GM10266 (cell line): Measurements from ENCODE around the gene COL8A1.

Experiments
- DNase-seq: peaks from one replicate; pipeline ENCODE4 v3.0.0; 2012; ENCODE audit errors: extremely low spot score
- TF ChIP-seq, protein P1 (sequence below): IDR thresholded peaks from 2 replicates; pipeline ENCODE4 v1.5.1; 2012; ENCODE audit warnings: mild to moderate bottlenecking, low read depth; ENCODE audit not compliant: control insufficient read depth, insufficient read depth; ENCODE audit errors: missing control alignments

The COL8A1 gene

DNA sequence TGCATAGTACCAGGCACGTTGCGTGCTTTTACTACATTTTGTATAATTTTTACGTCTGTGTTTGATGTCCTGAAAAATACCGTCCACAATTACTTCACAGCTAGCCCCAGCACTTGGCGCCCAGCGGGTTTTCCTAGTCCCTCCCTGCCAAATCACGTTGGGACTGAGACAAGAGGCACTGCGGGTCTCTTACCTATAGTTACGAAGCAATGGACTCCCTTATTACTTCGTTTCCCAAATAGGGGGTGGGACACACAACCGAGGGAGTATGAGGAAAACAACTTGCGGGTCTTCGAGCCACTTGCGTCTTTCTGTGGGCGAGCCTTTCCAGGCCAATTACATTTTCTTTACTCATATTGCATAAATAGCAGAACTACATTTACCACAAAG is 178.6 kb downstream of the COL8A1 start:
- no peak for DNase-seq

DNA sequence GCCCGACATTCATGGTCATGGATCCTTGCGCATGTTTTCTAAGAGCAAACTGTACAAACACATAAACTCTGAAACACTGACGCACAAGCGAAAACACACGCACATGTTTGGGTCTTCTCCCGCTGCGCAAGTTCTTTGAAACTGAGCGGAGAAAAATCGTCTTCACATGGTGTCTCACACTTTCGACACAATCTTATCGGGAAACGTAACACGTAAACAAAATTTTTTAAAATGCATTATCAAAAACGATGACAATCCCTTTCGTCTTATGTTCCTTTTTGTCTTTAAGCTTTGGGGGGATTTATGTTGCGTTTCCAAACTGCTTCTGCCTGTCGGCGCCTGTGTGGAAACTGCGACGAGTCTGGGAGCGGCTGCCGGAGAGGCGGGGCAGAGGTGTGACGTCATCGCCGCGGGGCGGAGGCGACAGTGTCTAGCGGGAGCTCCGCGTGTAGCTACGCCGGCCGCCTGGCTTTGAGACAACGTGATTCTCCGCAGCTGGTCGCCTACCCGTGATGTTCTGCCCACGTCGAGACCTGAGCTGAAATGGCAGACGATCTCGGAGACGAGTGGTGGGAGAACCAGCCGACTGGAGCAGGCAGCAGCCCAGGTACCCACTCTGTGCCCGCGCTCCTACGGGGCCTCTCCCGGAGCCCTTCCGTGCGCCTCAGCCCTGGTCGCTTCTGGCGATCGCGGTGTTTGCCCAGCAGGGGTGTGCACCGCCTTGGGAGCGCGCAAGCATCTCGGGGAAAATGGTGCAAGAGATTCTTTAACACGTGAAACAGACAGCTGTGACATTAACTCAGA is 179.2 kb downstream of the COL8A1 start, which contains the start of gene CMSS1:
Gene CMSS1 (plus strand): TSS at position 426 of the 804 bp plus-strand sequence.
- peak; percentile 85 for DNase-seq
- TF ChIP-seq, protein P1, sequence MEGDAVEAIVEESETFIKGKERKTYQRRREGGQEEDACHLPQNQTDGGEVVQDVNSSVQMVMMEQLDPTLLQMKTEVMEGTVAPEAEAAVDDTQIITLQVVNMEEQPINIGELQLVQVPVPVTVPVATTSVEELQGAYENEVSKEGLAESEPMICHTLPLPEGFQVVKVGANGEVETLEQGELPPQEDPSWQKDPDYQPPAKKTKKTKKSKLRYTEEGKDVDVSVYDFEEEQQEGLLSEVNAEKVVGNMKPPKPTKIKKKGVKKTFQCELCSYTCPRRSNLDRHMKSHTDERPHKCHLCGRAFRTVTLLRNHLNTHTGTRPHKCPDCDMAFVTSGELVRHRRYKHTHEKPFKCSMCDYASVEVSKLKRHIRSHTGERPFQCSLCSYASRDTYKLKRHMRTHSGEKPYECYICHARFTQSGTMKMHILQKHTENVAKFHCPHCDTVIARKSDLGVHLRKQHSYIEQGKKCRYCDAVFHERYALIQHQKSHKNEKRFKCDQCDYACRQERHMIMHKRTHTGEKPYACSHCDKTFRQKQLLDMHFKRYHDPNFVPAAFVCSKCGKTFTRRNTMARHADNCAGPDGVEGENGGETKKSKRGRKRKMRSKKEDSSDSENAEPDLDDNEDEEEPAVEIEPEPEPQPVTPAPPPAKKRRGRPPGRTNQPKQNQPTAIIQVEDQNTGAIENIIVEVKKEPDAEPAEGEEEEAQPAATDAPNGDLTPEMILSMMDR = peak; percentile 11

More for the DNA sequence above, 178.6 kb downstream of the COL8A1 start:
- TF ChIP-seq, protein P1 = no peak

DNA sequence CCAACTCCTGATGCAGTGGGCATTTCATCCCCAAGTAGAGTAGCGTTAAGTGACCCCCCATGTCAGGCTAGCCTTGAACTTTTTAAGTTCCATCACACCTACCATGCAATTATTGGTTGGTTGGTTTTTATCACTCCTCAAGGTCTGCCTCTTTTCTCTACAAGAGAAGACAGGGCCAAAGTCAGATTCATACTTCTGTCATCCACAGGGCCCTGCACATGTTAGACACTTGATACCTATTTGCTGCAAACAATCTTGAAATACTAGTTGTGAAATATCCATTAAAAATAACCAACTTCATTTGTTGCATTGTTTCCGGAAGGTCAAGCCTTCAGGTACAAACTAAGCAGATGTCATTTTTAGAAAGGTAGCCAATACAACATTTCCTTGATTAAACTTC is 180.4 kb downstream of the COL8A1 start:
- TF ChIP-seq, protein P1 = no peak
- DNase-seq = no peak

DNA sequence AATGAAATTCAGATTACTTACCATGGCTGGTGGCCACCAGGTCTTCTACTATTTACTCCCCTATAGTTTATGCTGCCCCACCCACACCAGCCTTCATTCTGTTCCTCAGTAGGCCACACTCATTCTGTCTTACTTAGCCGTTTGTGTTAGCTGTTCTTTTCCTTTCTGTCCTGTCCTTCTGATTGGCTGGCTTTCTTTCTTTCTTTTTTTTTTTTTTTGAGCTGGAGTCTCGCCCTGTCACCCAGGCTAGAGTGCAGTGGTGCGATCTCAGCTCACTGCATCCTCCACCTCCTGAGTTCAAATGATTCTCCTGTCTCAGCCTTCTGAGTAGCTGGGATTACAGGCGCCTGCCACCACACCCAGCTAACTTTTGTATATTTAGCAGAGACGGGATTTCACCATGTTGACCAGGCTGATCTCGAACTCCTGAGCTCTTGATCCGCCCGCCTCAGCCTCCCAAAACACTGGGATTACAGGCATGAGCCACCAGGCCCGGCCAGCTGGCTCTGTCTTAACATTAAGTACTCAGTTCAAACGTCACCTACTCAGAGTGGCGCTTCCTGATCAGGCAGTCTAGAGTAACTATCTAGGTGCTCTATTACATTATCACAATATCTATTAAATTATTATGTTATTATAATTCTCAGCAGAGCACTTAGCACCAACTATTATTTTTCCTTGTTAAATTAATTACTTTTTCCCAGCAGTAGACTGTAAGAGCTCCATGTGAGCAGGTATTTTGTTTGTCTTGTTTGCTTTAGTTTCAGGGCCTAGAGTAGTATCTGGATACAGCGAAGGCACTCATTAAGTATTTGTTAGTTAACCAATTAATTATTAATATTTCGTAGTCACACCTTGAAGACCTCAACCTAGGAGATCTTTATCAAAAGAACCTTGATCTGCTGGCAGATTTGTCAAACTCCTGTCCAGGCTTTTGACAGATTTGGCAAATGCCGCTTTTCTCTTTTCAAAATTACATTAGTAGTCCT is 185.6 kb downstream of the COL8A1 start:
- TF ChIP-seq, protein P1 = no peak
- DNase-seq = no peak

DNA sequence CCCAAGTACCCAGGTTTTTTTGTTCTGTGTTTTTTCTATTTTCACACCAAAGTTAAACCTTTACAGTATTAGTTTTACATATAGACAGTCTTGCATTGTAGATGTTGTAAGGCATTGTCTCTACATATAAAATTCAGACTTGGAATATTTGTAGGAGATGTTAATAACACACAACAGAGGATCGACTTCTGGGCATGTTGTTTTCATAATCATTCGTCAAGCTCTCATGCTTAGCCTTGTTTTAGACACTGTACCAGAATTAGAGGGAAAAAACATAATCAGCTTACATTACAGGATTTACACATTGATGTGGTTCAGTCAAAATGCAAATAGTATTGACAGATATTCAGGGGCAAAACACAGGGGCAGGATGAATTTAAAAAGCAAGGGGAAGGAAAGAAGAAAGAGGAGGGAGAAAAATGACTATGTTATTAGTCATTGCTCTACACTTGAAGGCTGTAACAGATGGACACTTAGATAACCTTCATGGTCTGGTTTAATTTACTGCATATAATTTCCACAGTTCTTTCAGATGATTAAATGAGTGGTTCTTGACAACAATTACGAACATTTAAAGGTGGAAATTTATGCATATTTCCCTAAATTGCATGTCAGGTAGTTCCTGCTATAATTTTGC is 186.7 kb downstream of the COL8A1 start:
- DNase-seq = no peak
- TF ChIP-seq, protein P1 = no peak

DNA sequence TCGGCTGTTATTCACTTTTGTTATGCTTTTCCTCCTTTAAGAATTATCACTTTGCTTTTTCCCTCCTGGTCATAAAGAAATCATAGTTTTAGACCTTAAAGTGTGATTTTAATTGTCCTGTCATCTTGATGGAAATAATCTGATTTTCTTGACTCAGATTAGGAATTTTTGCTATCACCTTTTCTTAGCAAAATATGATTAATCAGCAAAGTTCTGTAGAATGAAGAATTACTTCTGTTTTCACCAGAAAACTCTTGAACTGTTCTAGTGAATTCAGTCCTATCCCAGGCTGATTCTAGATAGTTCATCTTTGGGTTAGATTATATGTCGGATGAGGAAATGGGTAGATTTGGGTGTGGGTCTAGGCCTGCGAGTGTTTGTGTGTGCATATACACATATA is 191.4 kb downstream of the COL8A1 start:
- TF ChIP-seq, protein P1 = no peak
- DNase-seq = no peak
